Head of caudate nucleus (tissue), 42 donors: ENCODE data around the gene TMEM245.

ENCODE experiments used
- DNase-seq, 42 donors: peaks; one replicate each; pipeline versions ENCODE4 v3.0.0 to v3.0.0-alpha.2; 2020 to 2021; ENCODE audit warnings: mixed read lengths in 7 of 42
- intact Hi-C: fragments of 100-400 bp; cut with DNase I; formaldehyde crosslinking; loops from one replicate; pipeline ENCODE4 v1.15.0; 2022

Gene TMEM245

GRCh38 chr9:109119439-109120203 lies at the start of gene TMEM245:
Gene TMEM245 (minus strand): TSS chr9:109119947. CDS start chr9:109119913, 34 bp downstream.
- intact Hi-C loops = loop anchor here (5.0 to 10.0 kb wide), 2 partner anchors 107 to 185 kb away; partner anchors contain the start of genes ABITRAM, CTNNAL1 and ELP1
- DNase-seq = peak; percentile 92 to 99 (median 98)

GRCh38 chr9:109168170-109168569 lies 48.4 kb upstream of the TMEM245 start:
- intact Hi-C loops = no loop called here
- DNase-seq = no peak

GRCh38 chr9:109167716-109168115 lies 48.0 kb upstream of the TMEM245 start:
- DNase-seq = peak in 5 of 42 donors; percentile 10 to 32 (median 12)
- intact Hi-C loops = no loop called here

GRCh38 chr9:109166771-109167601 lies 47.2 kb upstream of the TMEM245 start, which contains the start of gene FRRS1L:
Gene FRRS1L (minus strand): TSS chr9:109167249. CDS start chr9:109167138, 111 bp downstream.
- intact Hi-C loops = no loop called here
- DNase-seq = peak; percentile 13 to 91 (median 75)

GRCh38 chr9:109166171-109166770 lies 46.5 kb upstream of the TMEM245 start:
- DNase-seq = peak in 4 of 42 donors; percentile 3 to 14 (median 12)
- intact Hi-C loops = no loop called here

- intact Hi-C loops = no loop called here
Observed at GRCh38 chr9:109164042-109164441, 44.3 kb upstream of the TMEM245 start.

GRCh38 chr9:109163194-109163593 lies 43.4 kb upstream of the TMEM245 start:
- intact Hi-C loops = no loop called here
- no peak for DNase-seq

More at GRCh38 chr9:109164042-109164441, 44.3 kb upstream of the TMEM245 start:
- no peak for DNase-seq

GRCh38 chr9:109162677-109163076 lies 42.9 kb upstream of the TMEM245 start:
- intact Hi-C loops = no loop called here
- DNase-seq = no peak

- no peak for DNase-seq
- intact Hi-C loops = no loop called here
Observed at GRCh38 chr9:109161471-109161870, 41.7 kb upstream of the TMEM245 start.

GRCh38 chr9:109159583-109159982 lies 39.8 kb upstream of the TMEM245 start:
- intact Hi-C loops = no loop called here
- no peak for DNase-seq

- no peak for DNase-seq
- intact Hi-C loops = no loop called here
Observed at GRCh38 chr9:109158651-109159050, 38.9 kb upstream of the TMEM245 start.

- intact Hi-C loops = no loop called here
- DNase-seq = no peak
Observed at GRCh38 chr9:109156708-109157107, 37.0 kb upstream of the TMEM245 start.

- intact Hi-C loops = no loop called here
- DNase-seq = peak in 1 of 42 donors; percentile 35
Observed at GRCh38 chr9:109150925-109151545, 31.3 kb upstream of the TMEM245 start.

- intact Hi-C loops = no loop called here
- DNase-seq = no peak
Observed at GRCh38 chr9:109149722-109150121, 30.0 kb upstream of the TMEM245 start.

- intact Hi-C loops = no loop called here
- DNase-seq = no peak
Observed at GRCh38 chr9:109149089-109149488, 29.3 kb upstream of the TMEM245 start.

GRCh38 chr9:109145051-109145450 lies 25.3 kb upstream of the TMEM245 start:
- DNase-seq = peak in 1 of 42 donors; percentile 34
- intact Hi-C loops = no loop called here

- no peak for DNase-seq
- intact Hi-C loops = no loop called here
Observed at GRCh38 chr9:109143881-109144562, 24.3 kb upstream of the TMEM245 start.

GRCh38 chr9:109141375-109141774 lies 21.6 kb upstream of the TMEM245 start:
- DNase-seq = no peak
- intact Hi-C loops = no loop called here

GRCh38 chr9:109139851-109140250 lies 20.1 kb upstream of the TMEM245 start:
- DNase-seq = no peak
- intact Hi-C loops = no loop called here
